AG08395 (cell line): ENCODE data around the gene PPP1R3F.

Experiments used
- DNase-seq: peaks from one replicate; pipeline ENCODE4 v3.0.0; 2012; ENCODE audit warnings: mixed read lengths, low spot score

The PPP1R3F gene

DNA sequence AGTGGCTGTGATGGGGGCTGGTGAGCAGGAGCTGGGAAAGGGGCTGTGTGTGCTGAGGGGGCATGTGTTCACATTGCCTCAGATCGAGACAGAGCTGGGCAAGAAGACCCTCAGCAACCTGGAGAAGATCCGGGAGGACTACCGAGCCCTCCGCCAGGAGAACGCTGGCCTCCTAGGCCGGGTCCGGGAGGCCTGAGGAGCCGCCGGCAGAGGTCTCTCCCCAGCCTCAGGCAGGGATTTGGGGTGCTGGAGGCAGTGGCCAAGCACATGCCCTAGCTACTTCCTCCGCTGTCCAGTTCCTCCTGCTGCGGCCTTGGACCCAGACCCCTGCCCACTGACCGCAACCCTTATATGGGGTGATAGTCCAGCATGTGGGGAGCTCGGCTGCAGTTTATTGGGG, 19.5 kb upstream of the PPP1R3F start:
- no peak for DNase-seq

DNA sequence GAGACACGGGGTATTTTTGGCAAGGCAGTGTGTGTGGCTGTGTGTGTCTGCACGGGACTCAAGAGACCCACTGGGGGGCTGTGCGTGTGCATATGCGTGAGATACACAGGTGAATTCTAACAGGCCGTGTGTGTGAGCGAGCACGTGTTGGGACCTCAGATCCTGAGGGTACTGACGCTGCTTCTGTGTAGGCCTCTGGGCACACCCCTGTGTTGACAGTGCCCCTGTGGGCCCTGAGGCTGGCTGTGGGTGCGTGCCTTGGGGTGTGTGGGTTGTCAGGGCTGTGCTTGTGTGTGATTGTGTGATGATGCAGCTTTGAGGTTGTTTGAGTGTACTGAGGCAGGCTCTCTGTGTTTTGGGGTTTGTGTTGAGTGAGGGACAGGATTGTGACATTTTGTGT, 19.0 kb upstream of the PPP1R3F start:
- DNase-seq: no peak

DNA sequence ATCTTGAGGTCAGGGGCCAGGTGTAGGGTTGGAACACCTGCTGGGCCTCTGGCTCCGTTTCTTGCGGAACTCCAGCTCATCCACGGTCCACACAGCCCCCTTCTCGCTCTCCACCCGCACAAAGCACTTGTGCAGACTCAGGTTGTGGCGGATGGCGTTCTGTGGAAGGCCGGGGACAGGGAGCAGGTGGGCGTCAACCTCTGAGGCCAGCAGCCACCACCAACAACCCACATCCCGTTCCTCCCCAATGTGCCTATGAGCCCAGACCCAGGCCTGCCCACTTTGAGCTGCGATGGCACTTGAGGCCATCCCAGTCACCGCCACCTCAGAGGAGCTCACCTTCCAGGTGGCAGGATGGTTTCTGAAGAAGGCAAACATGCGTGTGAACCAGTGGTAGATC, 18.3 kb upstream of the PPP1R3F start:
- no peak for DNase-seq

DNA sequence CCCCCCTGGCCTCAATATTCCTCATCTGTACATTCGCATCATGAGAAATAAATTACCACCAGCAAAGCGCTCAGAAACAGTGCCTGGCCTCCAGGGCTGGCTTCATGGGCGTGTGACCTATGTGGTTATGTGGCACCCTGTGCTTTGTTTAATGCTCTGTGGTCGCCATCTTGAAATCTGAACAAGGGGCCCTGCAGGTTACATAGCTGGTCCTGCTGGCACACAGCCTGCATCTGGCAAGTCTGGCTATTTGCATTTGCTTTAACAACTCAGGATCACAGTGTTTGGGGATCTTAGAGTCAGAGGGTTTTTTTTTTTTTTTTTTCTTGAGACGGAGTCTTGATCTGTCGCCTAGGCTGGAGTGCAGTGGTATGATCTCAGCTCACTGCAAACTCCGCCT, 15.0 kb upstream of the PPP1R3F start:
- DNase-seq: no peak

DNA sequence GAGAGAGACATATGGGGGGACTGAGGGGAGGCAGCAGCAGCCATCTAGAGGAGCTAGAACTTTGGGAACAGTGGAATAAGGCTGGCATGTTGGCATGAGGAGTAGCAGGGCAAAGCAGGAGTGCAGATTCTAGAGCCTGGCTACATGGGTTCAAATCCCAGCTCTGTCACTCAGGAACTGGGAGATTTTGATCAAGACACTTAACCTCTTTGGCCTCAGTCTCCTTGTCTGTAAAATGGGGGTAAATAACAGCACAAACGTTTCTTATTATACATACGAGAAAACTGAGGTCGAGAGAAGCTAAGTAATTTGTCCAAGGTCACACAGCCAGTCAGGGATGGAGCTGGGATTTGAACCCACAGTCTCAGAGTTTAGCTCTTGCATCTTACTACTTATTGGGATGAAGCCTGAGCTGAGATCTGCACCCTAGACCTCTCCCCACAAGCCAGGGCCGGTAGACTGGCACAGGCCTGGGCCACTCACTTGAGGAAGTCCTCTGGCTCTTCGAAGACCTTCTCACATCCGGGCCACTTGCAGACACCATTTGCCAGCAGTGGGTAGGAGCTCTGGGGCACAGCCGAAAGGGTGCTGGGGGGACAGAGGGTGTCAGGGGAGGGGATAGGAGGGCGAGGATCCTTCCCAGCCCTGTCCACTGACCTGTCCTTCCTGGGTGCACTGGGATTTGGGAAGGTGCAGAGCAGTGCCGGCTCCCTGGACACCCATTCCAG, 13.2 kb upstream of the PPP1R3F start:
- no peak for DNase-seq

DNA sequence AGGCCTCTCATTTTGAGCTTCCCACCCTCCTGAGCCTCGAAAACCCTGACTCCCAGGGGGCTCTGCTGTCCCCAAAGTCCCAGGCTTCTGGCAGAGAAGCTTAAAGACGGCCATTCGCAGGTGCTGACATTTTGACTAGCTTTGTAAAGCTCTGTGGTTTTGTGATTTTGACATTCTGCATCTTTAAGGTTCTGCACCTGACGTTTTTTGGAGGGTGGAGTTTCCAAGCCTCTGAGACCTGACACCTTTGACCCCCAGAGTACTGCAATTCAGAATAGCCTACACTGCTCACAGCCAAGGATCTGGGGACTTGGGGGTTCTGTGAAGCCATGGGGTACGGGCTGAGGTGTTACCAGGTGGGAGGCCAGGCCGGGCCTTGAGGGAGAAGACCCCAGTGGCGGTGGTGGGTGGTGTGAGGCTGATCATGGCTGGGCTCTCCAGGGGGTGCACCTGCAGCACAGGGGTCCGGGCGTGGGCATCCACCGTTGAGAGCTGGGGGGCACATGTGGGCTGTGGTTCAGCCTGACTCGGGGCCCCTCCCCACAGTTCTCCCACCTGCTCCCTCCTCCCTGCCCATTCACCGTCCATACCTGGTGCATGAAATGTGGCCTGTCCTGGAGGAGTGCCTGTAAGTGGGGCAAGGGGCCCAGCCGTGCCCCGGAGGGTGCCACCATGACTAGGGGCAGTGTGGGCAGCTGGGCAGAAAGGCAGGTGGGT, 12.4 kb upstream of the PPP1R3F start:
- DNase-seq: no peak

DNA sequence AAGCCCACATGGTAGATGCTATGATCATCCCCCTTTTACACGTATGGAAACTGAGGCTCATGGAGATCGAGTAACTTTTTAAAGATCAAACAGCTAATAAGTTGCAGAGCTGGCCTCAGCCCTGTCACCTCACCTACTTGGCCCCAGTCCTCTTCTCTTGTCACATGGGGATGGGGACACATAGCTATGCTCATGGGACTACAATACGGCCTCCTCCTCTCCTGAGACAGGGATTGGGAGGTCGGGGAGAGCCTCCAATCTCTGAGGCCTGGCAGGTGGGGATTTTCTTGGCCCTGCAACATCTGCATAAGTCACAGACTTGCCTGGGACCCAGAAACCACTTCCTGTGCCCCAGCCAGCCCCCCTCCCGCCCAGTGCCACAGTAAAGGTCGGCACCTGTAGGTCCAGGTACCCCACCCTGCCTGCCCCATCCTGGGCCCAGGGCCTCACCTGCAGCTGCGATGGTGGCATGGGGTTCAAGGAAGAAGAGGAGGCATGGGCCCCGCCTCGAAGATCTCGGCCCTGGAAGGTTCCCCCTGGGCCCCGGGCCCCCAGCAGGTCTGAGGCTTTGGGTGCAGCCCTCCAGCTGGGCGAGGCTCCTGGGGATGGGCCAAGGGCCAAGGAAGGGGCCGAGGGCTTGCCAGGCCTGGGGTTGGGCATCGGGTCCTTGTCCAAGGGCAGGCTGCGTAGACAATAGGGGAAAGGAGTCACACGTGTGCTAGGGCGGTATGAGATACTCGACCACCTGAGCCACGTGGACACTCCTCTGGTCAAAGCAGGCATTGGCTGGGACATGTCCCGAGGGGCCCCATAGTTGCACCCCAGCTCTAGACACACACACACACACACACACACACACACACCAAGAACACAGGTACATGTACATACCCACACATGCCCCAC, 11.5 kb upstream of the PPP1R3F start:
- no peak for DNase-seq

GRCh38 chrX:49258749-49259124, 10.9 kb upstream of the PPP1R3F start:
- DNase-seq: no peak

GRCh38 chrX:49260221-49260985, 9.2 kb upstream of the PPP1R3F start:
- no peak for DNase-seq

GRCh38 chrX:49262603-49263002, 7.0 kb upstream of the PPP1R3F start:
- no peak for DNase-seq

GRCh38 chrX:49263631-49264030, 6.0 kb upstream of the PPP1R3F start:
- no peak for DNase-seq

DNA sequence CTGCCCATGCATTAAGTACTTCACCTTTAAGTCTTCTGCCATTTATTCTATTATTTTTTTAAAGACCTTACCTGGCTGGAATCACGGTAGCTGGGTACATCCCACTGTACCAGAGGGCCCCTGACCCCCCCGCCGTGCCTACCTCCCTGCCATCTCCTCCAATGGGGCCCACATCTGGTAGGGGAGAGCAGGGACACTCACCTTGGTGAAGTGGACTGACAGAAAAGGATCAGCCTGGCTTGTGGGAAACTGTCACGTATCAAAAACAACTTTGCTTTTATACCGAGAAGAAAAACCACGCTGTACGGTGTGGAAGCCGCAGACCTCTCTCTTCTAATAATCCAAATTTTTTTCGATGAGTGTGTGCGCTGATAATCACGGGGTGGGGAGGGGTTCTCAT, 5.1 kb upstream of the PPP1R3F start, which contains the start of gene FOXP3:
Gene FOXP3 (minus strand): TSS at position 251 of the 400 bp plus-strand sequence. CDS start 6,205 bp downstream, outside the sequence.
- no peak for DNase-seq

DNA sequence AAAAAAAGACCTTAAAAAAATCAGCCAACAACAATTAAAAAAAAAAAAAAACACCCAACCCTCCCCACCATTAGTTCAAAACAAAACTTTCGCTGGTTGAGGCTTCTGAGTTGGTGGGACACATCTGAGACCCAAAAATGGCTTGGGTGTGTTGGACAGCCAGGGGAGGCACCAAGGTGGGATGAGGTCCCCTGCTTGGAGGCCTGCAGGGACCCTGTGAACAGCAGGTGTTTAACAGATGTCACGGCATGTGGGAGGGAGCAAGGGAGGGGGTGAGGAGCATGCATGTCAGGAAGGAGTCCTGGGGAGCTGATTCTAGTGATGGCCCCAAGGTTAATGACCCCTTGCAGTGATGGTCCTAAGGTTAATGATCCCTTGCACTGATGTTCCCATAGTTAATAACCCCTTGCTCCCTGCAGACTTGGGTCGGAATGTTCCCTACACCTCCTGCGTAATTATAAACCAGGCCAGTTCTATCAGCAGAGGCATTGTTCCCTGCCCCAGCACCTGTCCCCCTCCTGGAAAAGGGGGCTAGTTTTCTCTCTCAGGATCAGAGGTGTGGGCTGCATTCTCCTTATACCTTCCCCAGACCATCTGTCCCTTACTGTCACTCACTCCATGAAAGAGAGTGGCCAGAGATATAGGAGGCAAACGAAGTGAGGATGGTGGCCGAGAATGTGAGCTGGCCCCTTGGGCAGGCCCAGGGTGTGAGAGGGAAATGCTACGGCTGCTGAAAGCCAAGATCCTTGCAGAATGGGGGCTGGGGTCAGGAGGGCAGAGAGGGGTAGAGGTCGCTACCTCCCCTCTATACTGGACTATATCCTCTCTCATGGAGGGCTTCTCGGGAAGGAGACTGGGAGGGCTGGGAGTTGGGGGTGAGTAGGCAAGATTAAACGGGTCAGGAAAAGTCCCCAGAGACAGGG, 2.8 kb upstream of the PPP1R3F start:
- DNase-seq: no peak

- DNase-seq: no peak
Measured at GRCh38 chrX:49268702-49269009, 937 bp upstream of the PPP1R3F start.

GRCh38 chrX:49269010-49269766, 405 bp upstream of the PPP1R3F start:
- peak; percentile 96 for DNase-seq

- no peak for DNase-seq
Measured at GRCh38 chrX:49270249-49270921, 792 bp downstream of the PPP1R3F start.

DNA sequence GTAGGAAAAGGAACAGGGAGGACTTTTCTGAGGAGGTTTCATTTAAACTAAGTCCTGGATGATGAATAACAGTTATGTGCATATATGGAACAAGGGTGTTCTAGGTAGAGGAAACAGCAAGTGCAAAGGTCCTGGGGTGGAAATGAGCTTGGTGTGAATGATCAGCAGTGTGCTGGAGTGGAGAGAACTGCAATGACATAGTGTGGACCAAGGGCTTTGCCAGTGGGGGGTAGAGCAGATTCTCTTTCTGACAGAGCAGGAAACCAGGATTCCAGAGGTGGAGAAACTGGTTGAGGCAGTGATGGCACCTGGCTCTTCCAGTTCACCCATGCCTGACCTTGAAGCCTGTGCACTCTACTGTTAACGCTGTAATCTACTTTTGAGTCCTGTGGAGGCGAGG, 1.7 kb downstream of the PPP1R3F start:
- no peak for DNase-seq

DNA sequence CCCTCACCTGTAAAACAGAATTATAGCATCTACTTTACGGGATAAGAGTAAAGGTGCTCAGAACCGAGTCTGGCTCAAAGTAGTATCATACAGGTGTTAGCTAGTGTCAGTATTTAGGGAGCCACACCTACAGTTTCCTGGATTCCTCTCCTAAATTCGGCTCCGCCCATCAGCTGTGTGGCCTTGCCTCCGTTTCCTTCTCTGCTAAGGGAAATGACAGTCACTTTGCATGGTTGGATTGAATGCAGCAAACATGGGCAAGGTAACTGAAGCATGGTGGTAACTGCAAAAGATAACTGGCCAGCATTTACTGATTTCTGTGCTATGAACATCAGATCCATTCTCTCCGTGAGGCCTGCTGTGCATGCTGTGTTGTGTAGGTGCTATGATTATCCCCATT, 2.8 kb downstream of the PPP1R3F start:
- DNase-seq: no peak

DNA sequence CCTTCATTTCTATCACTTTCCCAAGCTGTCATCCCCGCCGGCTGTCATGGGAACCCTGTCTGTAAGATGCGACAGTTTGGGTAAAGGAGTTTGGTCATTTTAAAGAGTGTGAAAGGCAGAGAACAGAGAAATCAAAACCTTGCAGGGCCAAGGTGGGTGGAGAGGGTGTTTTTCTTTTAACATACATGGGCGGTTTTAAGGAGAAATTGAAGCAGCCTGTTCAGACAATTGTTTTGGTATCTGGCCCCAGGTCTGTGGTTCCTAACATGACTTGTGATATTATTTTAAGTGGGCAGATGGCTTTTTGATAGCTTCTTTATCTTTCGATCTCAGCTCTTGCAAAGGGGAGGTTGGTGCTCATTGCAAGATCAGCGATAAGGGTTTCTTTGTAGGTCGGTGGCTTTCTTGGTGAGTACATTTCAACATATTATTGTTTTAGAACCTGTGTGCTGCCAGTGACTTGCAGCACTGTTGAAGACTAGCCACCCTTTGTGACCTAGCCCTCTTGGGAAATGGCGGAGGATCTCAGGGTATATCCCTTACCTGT, 3.7 kb downstream of the PPP1R3F start:
- no peak for DNase-seq
